DND-41 (cell line): ENCODE data around the gene MAFG.

Experiments used
- ATAC-seq: fragments of 200-7000 bp; cut with Tn5 transposase; 3 replicates; pipeline ENCODE4 v1.9.1; 2021; ENCODE audit warnings: low read depth; ENCODE audit not compliant: insufficient read depth
- DNase-seq: peaks from one replicate; pipeline ENCODE4 v3.0.0-alpha.2; 2020
- H2AFZ ChIP-seq: 2 replicates; pipeline ENCODE4 v1.6.0; 2012; ENCODE audit warnings: low read depth, low read length
- H3K27ac ChIP-seq: 2 replicates; pipeline ENCODE4 v1.5.1; 2012; ENCODE audit warnings: low read length, inconsistent platforms
- H3K27me3 ChIP-seq: fragments of 200-600 bp; sonication (generic); 2 replicates; pipeline ENCODE4 v1.6.0; 2012; ENCODE audit warnings: low read length, mild to moderate bottlenecking, inconsistent platforms; ENCODE audit not compliant: insufficient read depth, poor library complexity
- H3K36me3 ChIP-seq: 2 replicates; pipeline ENCODE4 v1.5.1; 2012; ENCODE audit warnings: low read length, inconsistent platforms; ENCODE audit not compliant: insufficient read depth
- H3K4me1 ChIP-seq: 2 replicates; pipeline ENCODE4 v1.5.1; 2012; ENCODE audit warnings: mild to moderate bottlenecking, low read length; ENCODE audit not compliant: insufficient read depth
- H3K4me2 ChIP-seq: 2 replicates; pipeline ENCODE4 v1.6.0; 2012; ENCODE audit warnings: mild to moderate bottlenecking, moderate library complexity, low read length, inconsistent platforms; ENCODE audit not compliant: insufficient read depth
- H3K4me3 ChIP-seq, 2 experiments: fragments of 200-600 bp in 1 of 2; shearing (Covaris generic) in 1 of 2; 2 replicates each; pipeline ENCODE4 v1.5.1; 2012 to 2016; ENCODE audit warnings: inconsistent platforms in 2 of 2, low read length in 2 of 2, mild to moderate bottlenecking in 2 of 2, low read depth in 1 of 2, moderate library complexity in 1 of 2
- H3K79me2 ChIP-seq: 2 replicates; pipeline ENCODE4 v1.6.0; 2012; ENCODE audit warnings: low read length, inconsistent platforms; ENCODE audit not compliant: insufficient read depth
- H3K9ac ChIP-seq: 2 replicates; pipeline ENCODE4 v1.6.0; 2012; ENCODE audit warnings: low read depth, mild to moderate bottlenecking, inconsistent platforms, low read length, moderate library complexity
- H3K9me3 ChIP-seq: 2 replicates; pipeline ENCODE4 v1.5.1; 2012; ENCODE audit warnings: low read length, moderate library complexity, mild to moderate bottlenecking, inconsistent platforms; ENCODE audit not compliant: insufficient read depth, severe bottlenecking
- H4K20me1 ChIP-seq: 2 replicates; pipeline ENCODE4 v1.6.0; 2012; ENCODE audit warnings: low read length; ENCODE audit not compliant: insufficient read depth
- CTCF ChIP-seq: IDR thresholded peaks from 2 replicates; pipeline ENCODE4 v1.5.1; 2012; ENCODE audit warnings: borderline replicate concordance, low read length, moderate library complexity, mild to moderate bottlenecking; ENCODE audit not compliant: poor library complexity, severe bottlenecking; ENCODE audit errors: extremely low read depth
- EZH2 ChIP-seq: IDR thresholded peaks from 3 replicates; pipeline ENCODE4 v1.6.1; 2012; ENCODE audit warnings: borderline replicate concordance, low read depth, mild to moderate bottlenecking, moderate library complexity, low read length, inconsistent platforms; ENCODE audit not compliant: severe bottlenecking

MAFG gene

GRCh38 chr17:81939218-81939617 lies 11.7 kb upstream of the MAFG start:
- no peaks in the 10 kb centered on the region for H3K9me3 ChIP-seq
- DNase-seq, result no peak
- no peaks in the 10 kb centered on the region for H3K36me3 ChIP-seq
- no peaks in the 10 kb centered on the region for H3K27me3 ChIP-seq
- no peak for ATAC-seq
- H3K4me2 ChIP-seq, result no peak overlapping the region
- H3K4me3 ChIP-seq, result no peak overlapping the region
- H3K9ac ChIP-seq, result no peak overlapping the region
- no peaks in the 10 kb centered on the region for H3K79me2 ChIP-seq
- H4K20me1 ChIP-seq, result no peaks in the 10 kb centered on the region
- no peak overlapping the region for H2AFZ ChIP-seq
- H3K4me1 ChIP-seq, result no peaks in the 10 kb centered on the region
- no peak overlapping the region for H3K27ac ChIP-seq
- TF ChIP-seq EZH2 (no peak), CTCF (no peak)

DNA sequence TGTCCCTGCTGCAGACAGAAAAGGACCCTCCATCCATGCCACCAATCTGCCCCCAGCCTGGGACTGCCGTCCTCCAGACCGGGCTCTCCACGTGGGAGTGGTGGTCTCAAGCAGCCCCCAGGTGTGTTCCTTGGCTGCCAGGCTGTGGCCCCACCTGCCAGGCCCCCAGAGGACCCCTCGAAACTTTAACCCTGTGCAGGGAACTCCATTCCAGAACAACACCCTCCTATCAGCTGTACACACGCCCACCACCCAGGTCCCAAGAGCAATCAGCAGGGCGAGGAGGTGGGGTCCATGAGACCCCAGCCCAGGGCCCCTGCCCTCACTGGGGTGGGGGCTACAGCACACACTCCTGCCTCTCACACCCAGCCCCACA lies 8.2 kb upstream of the MAFG start:
- Histone ChIP-seq H3K4me3 (no peak overlapping the region), H3K27ac (no peak overlapping the region), H3K79me2 (no peaks in the 10 kb centered on the region), H3K27me3 (no peaks in the 10 kb centered on the region), H4K20me1 (no peaks in the 10 kb centered on the region), H3K4me2 (no peak overlapping the region), H3K4me1 (no peaks in the 10 kb centered on the region), H3K9ac (no peak overlapping the region), H3K9me3 (no peaks in the 10 kb centered on the region), H3K36me3 (no peaks in the 10 kb centered on the region), H2AFZ (no peak overlapping the region)
- no peak for ATAC-seq
- TF ChIP-seq EZH2, result no peak
- no peak for TF ChIP-seq CTCF
- no peak for DNase-seq

DNA sequence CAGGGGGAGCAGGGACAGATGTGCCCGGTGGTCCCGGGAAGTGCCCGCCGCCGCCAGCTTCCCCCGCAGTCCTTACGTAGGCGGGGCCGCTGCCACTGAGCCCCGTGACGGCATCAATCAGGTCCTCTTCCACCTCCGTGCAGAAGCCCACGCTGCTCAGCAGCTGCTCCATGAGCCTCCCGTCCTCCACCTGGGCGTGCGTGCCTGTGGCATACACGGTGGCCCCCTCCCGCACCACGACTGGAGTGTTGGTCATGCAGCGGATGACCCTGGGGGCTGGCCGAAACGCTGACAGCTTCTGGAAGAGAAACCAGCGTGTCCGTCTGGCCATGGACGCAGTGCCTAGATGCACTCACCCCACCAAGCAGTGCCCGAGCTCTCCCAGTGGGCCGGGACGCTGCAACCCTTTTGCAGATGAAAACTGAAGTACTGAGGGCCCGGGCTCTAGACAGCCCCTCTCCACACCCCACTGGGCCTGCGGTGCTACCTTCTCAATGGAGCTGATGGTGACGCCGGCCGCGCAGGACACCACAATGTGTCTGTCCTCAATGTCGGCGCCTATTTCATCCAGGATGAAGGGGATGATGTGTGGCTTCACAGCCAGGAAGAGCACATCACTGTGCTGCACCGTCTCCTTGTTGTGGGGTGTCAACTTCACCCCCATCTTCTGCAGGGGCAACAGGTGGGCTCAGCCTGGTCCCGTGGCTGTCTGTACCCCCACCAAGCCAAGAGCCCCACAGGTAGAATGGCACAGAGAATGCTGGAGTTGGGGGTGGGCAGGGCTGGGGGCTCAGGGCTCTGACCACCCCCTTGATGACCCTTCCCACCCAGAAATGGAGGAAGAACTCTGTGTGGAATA lies 7.5 kb upstream of the MAFG start:
- no peaks in the 10 kb centered on the region for H3K27me3 ChIP-seq
- no peaks in the 10 kb centered on the region for H3K79me2 ChIP-seq
- no peaks in the 10 kb centered on the region for H3K4me1 ChIP-seq
- no peaks in the 10 kb centered on the region for H4K20me1 ChIP-seq
- no peak overlapping the region for H3K9ac ChIP-seq
- no peak overlapping the region for H3K4me3 ChIP-seq
- H3K4me2 ChIP-seq, result no peak overlapping the region
- ATAC-seq, result 0 out of 3 replicates have a peak, but pooled peaks have one; percentile 12
- no peak overlapping the region for H2AFZ ChIP-seq
- H3K27ac ChIP-seq, result no peak overlapping the region
- H3K9me3 ChIP-seq, result no peaks in the 10 kb centered on the region
- H3K36me3 ChIP-seq, result no peaks in the 10 kb centered on the region
- DNase-seq, result no peak
- TF ChIP-seq CTCF, result no peak
- no peak for TF ChIP-seq EZH2
